Measurements from ENCODE around the gene BRAT1. TPM values are rescaled to one million over a fixed set of nuclear protein-coding genes. Genes with fewer than 3 reads are reported as not detected.

BRAT1 gene
- total RNA-seq, 1 donor from 2014 or later: 19.7 TPM

DNA sequence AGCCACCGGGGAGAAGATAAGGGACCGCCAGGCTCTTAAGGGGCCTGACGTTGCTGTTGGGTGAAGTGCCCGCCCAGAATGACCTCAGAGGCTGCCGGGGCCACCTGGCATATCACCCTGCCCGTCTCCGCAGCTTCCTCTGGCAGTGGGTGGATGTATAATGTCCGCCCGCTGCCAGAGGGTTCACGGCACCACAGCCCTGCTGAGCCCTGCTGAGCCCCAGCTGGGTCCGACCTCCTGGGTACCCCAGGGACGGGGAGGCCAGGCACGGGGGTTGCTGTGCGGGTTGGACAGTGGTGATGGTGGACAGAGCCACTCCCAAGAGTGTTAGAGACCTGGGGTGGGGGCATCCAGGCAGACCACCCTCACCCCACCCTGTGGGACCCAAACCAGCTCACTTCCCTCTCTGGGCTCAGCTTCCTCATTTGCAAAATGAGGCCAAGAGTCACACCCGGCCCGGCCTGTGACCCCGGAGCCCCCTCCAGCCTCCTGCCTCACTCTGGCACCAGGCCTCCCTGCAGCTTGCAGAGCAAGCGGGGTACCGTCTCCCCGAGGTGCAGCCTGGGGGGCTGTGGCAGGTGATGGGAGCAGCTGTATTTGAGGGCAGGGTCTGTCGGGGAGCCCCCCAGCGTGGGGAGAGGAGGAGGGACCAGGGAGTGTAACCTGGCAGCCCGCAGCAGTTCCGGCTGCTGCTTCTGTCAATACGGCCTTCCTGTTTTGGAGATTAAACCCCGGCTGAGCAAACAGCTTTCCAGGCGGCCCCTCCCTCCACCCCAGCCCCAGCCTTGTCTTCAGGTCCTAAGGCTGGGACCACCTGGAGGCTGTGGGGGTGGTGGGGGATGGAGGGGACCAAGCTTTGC, 44.2 kb downstream of the BRAT1 start:
- Histone ChIP-seq H3K79me2 (ENCODE audit: insufficient read depth, low read length) (no peaks in the 10 kb centered on the region), H3K27me3 (ENCODE audit: insufficient read depth, low read length) (no peaks in the 10 kb centered on the region), H3K27ac (ENCODE audit: low read depth, low read length) (no peak overlapping the region), H3K9me3 (ENCODE audit: insufficient read depth, low read depth, low read length) (peaks cover 4% of the 10 kb centered on the region), H3K4me1 (ENCODE audit: insufficient read depth, low read length) (peaks cover 18% of the 10 kb centered on the region), H4K20me1 (ENCODE audit: insufficient read depth, low read length) (no peaks in the 10 kb centered on the region), H3K36me3 (ENCODE audit: insufficient read depth, low read length) (no peaks in the 10 kb centered on the region), H3K4me2 (ENCODE audit: low read length) (no peak overlapping the region), H2AFZ (ENCODE audit: low read depth, low read length) (no peak overlapping the region), H3K4me3 (ENCODE audit: insufficient read depth, low read depth, low read length) (no peak overlapping the region), H3K9ac (ENCODE audit: low read length) (no peak overlapping the region)
- no peak overlapping the region for H3K4me3 Mint-ChIP-seq (ENCODE audit: unreplicated experiment)
- no peak for TF ChIP-seq EZH2 (IDR thresholded peaks at IDR 0.05; ENCODE audit: insufficient read depth, low read length)
- no peak overlapping the region for H3K27ac Mint-ChIP-seq (ENCODE audit: unreplicated experiment)
- no peaks in the 10 kb centered on the region for H3K9me3 Mint-ChIP-seq (ENCODE audit: unreplicated experiment)
- FAIRE-seq (no peak), DNase-seq (ENCODE audit: low read depth) (no peak)
- peaks cover 11% of the 10 kb centered on the region for H3K27me3 Mint-ChIP-seq (ENCODE audit: low read depth, unreplicated experiment)
- H3K4me1 Mint-ChIP-seq (ENCODE audit: low read depth, unreplicated experiment): peaks cover 6% of the 10 kb centered on the region
- H3K36me3 Mint-ChIP-seq (ENCODE audit: low read depth, unreplicated experiment): no peaks in the 10 kb centered on the region

DNA sequence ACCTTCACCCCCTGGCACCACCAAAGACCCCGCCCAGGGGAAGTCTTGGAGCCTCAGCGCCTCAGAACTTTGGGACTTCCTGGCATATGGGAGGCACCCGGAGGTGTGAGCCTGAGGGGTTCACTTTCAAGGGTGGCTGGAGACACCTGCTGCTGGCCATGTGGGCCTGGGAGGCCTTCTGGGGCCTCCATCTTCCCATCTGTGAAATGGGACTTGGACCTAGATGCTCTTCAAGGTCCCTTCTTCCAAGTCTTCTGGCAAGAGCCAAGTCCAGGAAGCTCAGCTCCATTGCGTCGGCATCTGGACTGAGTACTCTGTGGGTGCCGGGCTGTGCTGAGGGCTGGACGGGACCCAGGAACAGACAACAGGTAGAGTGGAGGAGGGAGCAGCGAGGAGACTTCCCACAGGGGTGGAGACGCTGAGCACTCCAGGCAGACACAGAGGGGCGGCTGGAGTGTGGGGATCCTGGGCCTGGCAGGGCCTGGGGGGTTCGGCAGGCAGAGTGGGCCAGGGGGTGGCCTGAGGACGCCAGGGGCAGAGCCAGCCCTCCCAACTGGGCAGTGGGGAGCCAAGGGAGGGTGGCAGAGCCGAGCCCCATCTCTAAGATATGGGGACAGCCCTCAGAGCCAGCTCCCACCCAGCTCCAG, 45.1 kb downstream of the BRAT1 start:
- H4K20me1 ChIP-seq (ENCODE audit: insufficient read depth, low read length): no peaks in the 10 kb centered on the region
- Mint-ChIP-seq H3K36me3 (ENCODE audit: low read depth, unreplicated experiment) (no peaks in the 10 kb centered on the region), H3K9me3 (ENCODE audit: unreplicated experiment) (no peaks in the 10 kb centered on the region), H3K27ac (ENCODE audit: unreplicated experiment) (no peak overlapping the region), H3K4me3 (ENCODE audit: unreplicated experiment) (peak overlapping the region; percentile 64), H3K4me1 (ENCODE audit: low read depth, unreplicated experiment) (peaks cover 6% of the 10 kb centered on the region), H3K27me3 (ENCODE audit: low read depth, unreplicated experiment) (peaks cover 12% of the 10 kb centered on the region)
- H3K36me3 ChIP-seq (ENCODE audit: insufficient read depth, low read length): no peaks in the 10 kb centered on the region
- DNase-seq (ENCODE audit: low read depth): no peak
- TF ChIP-seq, protein P1, sequence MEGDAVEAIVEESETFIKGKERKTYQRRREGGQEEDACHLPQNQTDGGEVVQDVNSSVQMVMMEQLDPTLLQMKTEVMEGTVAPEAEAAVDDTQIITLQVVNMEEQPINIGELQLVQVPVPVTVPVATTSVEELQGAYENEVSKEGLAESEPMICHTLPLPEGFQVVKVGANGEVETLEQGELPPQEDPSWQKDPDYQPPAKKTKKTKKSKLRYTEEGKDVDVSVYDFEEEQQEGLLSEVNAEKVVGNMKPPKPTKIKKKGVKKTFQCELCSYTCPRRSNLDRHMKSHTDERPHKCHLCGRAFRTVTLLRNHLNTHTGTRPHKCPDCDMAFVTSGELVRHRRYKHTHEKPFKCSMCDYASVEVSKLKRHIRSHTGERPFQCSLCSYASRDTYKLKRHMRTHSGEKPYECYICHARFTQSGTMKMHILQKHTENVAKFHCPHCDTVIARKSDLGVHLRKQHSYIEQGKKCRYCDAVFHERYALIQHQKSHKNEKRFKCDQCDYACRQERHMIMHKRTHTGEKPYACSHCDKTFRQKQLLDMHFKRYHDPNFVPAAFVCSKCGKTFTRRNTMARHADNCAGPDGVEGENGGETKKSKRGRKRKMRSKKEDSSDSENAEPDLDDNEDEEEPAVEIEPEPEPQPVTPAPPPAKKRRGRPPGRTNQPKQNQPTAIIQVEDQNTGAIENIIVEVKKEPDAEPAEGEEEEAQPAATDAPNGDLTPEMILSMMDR (IDR thresholded peaks at IDR 0.05; ENCODE audit: insufficient read depth, low read depth, low read length): no peak
- no peak for TF ChIP-seq EZH2 (IDR thresholded peaks at IDR 0.05; ENCODE audit: insufficient read depth, low read length)
- H3K9me3 ChIP-seq (ENCODE audit: insufficient read depth, low read depth, low read length): peaks cover 4% of the 10 kb centered on the region
- no peak for FAIRE-seq
- H3K4me3 ChIP-seq (ENCODE audit: insufficient read depth, low read depth, low read length): no peak overlapping the region
- no peaks in the 10 kb centered on the region for H3K79me2 ChIP-seq (ENCODE audit: insufficient read depth, low read length)
- H2AFZ ChIP-seq (ENCODE audit: low read depth, low read length): no peak overlapping the region
- no peaks in the 10 kb centered on the region for H3K27me3 ChIP-seq (ENCODE audit: insufficient read depth, low read length)
- H3K9ac ChIP-seq (ENCODE audit: low read length): no peak overlapping the region
- no peak overlapping the region for H3K27ac ChIP-seq (ENCODE audit: low read depth, low read length)
- H3K4me2 ChIP-seq (ENCODE audit: low read length): no peak overlapping the region
- peaks cover 13% of the 10 kb centered on the region for H3K4me1 ChIP-seq (ENCODE audit: insufficient read depth, low read length)

DNA sequence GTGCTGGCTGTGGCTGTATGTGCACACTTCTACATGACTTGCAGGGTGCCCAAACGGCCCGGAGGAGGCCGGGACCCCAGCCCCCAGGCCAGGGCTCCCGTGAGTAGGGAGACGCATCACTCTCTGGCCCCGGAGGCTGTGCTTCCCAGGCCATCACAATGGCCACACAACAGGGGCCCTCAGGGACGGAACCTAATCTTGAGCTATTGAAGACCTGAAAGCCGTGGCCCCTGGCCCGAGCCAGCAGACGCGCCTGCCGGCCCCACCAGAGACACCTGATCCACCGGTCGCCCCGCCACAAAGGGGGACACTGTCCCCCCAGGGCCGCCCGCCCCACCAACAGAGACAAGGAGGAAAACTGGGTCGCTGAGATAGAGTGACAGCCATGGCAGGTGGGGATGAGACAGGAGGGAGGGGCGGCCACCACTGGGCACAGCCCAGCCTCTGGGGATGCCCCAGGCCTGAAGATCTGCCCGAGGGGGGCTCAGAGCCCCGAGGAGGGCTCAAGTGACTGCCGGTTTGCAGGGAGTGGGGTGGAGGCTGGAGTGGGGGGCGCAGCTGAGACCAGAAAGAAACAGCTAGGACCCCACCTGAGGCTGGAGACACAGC, 45.9 kb downstream of the BRAT1 start:
- H3K9me3 Mint-ChIP-seq (ENCODE audit: unreplicated experiment): no peaks in the 10 kb centered on the region
- H3K4me1 Mint-ChIP-seq (ENCODE audit: low read depth, unreplicated experiment): peaks cover 6% of the 10 kb centered on the region
- DNase-seq (ENCODE audit: low read depth) (no peak), FAIRE-seq (no peak)
- Histone ChIP-seq H2AFZ (ENCODE audit: low read depth, low read length) (no peak overlapping the region), H3K36me3 (ENCODE audit: insufficient read depth, low read length) (no peaks in the 10 kb centered on the region), H3K27ac (ENCODE audit: low read depth, low read length) (no peak overlapping the region), H3K4me3 (ENCODE audit: insufficient read depth, low read depth, low read length) (no peak overlapping the region), H3K27me3 (ENCODE audit: insufficient read depth, low read length) (no peaks in the 10 kb centered on the region), H3K4me2 (ENCODE audit: low read length) (no peak overlapping the region), H3K9ac (ENCODE audit: low read length) (no peak overlapping the region), H3K9me3 (ENCODE audit: insufficient read depth, low read depth, low read length) (peaks cover 2% of the 10 kb centered on the region), H3K4me1 (ENCODE audit: insufficient read depth, low read length) (peaks cover 13% of the 10 kb centered on the region), H4K20me1 (ENCODE audit: insufficient read depth, low read length) (no peaks in the 10 kb centered on the region), H3K79me2 (ENCODE audit: insufficient read depth, low read length) (no peaks in the 10 kb centered on the region)
- H3K36me3 Mint-ChIP-seq (ENCODE audit: low read depth, unreplicated experiment): no peaks in the 10 kb centered on the region
- peaks cover 15% of the 10 kb centered on the region for H3K27me3 Mint-ChIP-seq (ENCODE audit: low read depth, unreplicated experiment)
- peak overlapping the region; percentile 50 for H3K4me3 Mint-ChIP-seq (ENCODE audit: unreplicated experiment)
- TF ChIP-seq, protein P1 (IDR thresholded peaks at IDR 0.05; ENCODE audit: insufficient read depth, low read depth, low read length): no peak
- TF ChIP-seq EZH2 (IDR thresholded peaks at IDR 0.05; ENCODE audit: insufficient read depth, low read length): no peak
- H3K27ac Mint-ChIP-seq (ENCODE audit: unreplicated experiment): no peak overlapping the region

Data from astrocyte (in vitro differentiated cells and primary cell).